Activated CD8-positive, alpha-beta memory T cell treated with anti-CD3 and anti-CD28 coated beads for 36 hours (primary cell): Measurements from ENCODE around the gene HIVEP1. TPM values are rescaled to one million over a fixed set of nuclear protein-coding genes. Genes with fewer than 3 reads are reported as not detected.

Experiments used
- CTCF ChIA-PET: fragments of 350-600 bp; sonication (Branson Sonifier 250); formaldehyde crosslinking; loops from one replicate; lab custom pipeline; 2021; ENCODE audit warnings: antibody characterized with exemption; lab: Charles Lee
- POLR2A ChIA-PET: fragments of 350-600 bp; sonication (Branson Sonifier 250); formaldehyde crosslinking; loops from one replicate; lab custom pipeline; 2021; ENCODE audit warnings: antibody characterized with exemption; lab: Charles Lee
- total RNA-seq, 2 experiments: library from RNA; stranded (reverse); gene quantifications; one replicate each; pipeline ENCODE4 v1.2.3, GENCODE V29; 2021

The HIVEP1 gene
- 10 to 100 TPM; 32.1 to 32.4 TPM for total RNA-seq

- POLR2A ChIA-PET: interaction anchor here (0.6 to 1.7 kb wide), 3 partner anchors 10 to 301 kb away, joined by 5 read pairs; no protein-coding TSS in a partner anchor
- CTCF ChIA-PET: no interaction called here
Observed at GRCh38 chr6:12012038-12012557, at the start of gene HIVEP1. Gene HIVEP1 (plus strand): TSS chr6:12012312. CDS start chr6:12015629, 3,317 bp downstream.

- ChIA-PET POLR2A (interaction anchor here (0.5 kb wide), 1 partner anchor 16 kb away, joined by 4 read pairs; no protein-coding TSS in a partner anchor), CTCF (no interaction called here)
Observed at GRCh38 chr6:11963756-11964500, 48.2 kb upstream of the HIVEP1 start.

- CTCF ChIA-PET: no interaction called here
- POLR2A ChIA-PET: no interaction called here
Observed at GRCh38 chr6:11964729-11965335, 47.3 kb upstream of the HIVEP1 start.

- CTCF ChIA-PET: interaction anchor here (1.1 kb wide), 1 partner anchor 18 kb away, joined by 3 read pairs; no protein-coding TSS in a partner anchor
- POLR2A ChIA-PET: no interaction called here
Observed at GRCh38 chr6:11965499-11965898, 46.6 kb upstream of the HIVEP1 start.

DNA sequence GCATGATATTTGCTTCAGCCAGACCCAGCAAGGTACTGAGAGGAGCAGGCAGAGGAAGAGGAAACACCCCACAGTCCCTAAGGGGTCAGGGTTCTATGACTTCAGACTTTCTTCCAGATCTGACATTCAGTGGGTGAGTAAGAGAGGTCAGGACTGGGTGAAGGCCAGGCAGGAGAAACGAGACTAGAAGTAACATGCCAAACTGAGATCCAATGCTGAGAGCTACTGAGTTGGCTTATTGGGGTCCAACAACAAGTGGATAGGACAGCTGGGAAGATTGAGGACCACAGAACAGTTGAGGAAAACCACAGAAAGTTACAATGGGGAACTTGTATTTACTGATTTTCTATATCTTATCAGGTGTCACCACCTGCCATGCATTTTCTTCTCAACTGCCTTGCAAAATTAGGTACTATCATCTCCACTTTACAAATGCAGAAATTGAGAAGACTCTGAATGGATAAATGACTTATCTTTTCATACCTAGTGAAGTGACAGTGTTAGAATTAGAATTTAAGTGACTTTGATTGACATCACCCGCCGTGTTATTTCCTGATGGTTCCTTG lies 43.8 kb upstream of the HIVEP1 start:
- CTCF ChIA-PET: no interaction called here
- POLR2A ChIA-PET: no interaction called here

DNA sequence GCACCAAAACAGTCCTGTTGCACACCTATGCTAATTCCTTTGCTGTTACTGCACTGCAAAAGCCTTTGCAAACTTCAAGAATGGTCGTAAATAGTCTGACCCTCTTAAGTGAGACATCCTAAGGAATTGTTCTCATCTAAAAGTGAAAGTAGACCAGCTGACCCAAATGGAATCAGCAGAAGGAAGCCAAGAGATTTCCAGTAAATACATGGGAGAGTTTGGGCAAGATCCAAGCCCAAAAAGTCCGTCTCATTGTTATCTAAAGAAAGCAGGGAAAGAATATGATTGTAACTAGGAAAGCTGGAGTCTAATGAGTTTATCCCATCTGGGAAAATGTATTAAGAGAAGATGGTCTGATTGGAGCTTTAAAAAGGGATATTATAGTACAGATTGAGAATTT lies 43.0 kb upstream of the HIVEP1 start:
- CTCF ChIA-PET: interaction anchor here (1.0 kb wide), 1 partner anchor 145 kb away, joined by 3 read pairs; no protein-coding TSS in a partner anchor
- POLR2A ChIA-PET: no interaction called here

GRCh38 chr6:11970114-11970513 lies 42.0 kb upstream of the HIVEP1 start:
- POLR2A ChIA-PET: no interaction called here
- CTCF ChIA-PET: no interaction called here

GRCh38 chr6:11971154-11971553 lies 41.0 kb upstream of the HIVEP1 start:
- CTCF ChIA-PET: no interaction called here
- POLR2A ChIA-PET: no interaction called here

DNA sequence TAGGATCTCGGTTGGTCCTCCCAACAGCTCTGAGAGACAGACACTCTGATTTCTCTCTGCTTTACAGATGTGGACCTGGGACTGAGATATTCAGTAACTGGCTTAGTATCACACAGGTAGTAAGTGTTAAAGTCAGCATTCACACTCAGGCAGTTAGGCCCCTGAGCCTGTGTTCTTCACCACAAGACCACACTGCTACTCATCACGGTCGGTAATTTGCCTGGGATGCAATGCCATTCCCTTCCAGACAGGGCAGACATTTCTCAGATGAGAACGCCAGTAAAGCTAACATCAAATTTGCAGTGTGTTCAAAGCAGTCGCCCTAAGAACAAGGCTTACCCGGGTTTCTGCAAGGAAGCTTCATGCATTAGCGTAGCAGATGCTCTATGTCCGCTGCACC lies 39.8 kb upstream of the HIVEP1 start:
- ChIA-PET POLR2A (no interaction called here), CTCF (no interaction called here)

GRCh38 chr6:11972806-11973205 lies 39.3 kb upstream of the HIVEP1 start:
- CTCF ChIA-PET: no interaction called here
- POLR2A ChIA-PET: no interaction called here

DNA sequence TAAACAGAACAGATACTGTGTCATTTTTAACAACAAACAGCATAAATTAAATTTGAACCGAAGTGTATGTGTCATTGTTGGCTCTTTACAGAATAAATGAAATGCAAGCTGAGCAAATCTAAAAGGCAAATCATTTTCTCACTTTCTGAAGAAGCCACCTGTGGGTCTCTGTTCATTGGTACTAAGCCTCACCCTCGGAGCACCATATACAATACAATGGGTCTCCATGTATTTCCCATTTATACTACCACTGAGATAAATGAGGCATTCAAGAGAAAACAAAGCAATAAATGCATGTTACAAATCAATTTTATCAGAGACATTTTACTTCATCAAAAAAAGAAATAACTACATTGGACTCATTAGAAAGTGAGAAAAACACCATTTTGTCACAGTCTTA lies 38.9 kb upstream of the HIVEP1 start:
- POLR2A ChIA-PET: no interaction called here
- CTCF ChIA-PET: no interaction called here

- POLR2A ChIA-PET: no interaction called here
- CTCF ChIA-PET: no interaction called here
Observed at GRCh38 chr6:11974089-11974488, 38.0 kb upstream of the HIVEP1 start.

- POLR2A ChIA-PET: no interaction called here
- CTCF ChIA-PET: no interaction called here
Observed at GRCh38 chr6:11975353-11975977, 36.6 kb upstream of the HIVEP1 start.

DNA sequence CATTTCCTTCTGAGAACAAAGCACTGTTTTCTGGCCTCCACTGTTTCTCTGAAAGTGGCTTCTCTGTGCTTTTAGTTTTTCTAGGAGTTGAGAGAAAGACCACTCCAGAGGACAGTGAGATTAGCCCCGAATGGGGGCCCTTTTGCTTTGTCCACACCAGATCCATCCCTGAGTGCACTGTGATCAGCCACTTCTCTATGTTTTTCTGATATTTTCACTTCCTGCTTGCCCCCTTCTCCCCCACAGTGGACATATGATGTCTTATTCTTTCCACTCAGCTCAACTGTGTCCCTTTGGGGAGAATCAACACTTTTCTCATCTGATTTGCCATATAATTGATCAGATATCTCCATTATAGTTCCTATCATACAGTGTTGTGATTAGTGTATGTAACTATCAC lies 35.6 kb upstream of the HIVEP1 start:
- CTCF ChIA-PET: no interaction called here
- POLR2A ChIA-PET: no interaction called here

- ChIA-PET POLR2A (no interaction called here), CTCF (no interaction called here)
Observed at GRCh38 chr6:11977193-11977592, 34.9 kb upstream of the HIVEP1 start.

- ChIA-PET POLR2A (no interaction called here), CTCF (no interaction called here)
Observed at GRCh38 chr6:11977738-11978137, 34.4 kb upstream of the HIVEP1 start.

GRCh38 chr6:11978169-11978987 lies 33.7 kb upstream of the HIVEP1 start:
- ChIA-PET POLR2A (no interaction called here), CTCF (no interaction called here)

DNA sequence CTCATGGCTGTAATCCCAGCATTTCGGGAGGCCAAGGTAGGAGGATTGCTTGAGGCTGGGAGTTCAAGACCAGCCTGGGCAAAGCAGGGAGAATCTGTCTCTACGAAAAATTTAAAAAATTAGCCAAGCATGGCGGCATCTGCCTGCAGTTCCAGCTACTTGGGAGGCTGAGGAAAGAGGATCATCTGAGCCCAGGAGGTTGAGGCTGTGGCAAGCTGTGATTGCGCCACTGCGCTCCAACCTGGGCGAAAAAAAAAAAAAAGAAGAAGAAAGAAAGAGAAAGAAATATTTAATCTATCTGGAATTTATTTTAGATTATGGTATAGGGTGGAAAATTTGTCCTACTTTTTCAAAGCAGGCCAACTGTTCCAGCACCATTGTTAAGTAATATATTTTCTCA lies 32.2 kb upstream of the HIVEP1 start:
- POLR2A ChIA-PET: interaction anchor here (0.7 kb wide), 1 partner anchor 16 kb away, joined by 4 read pairs; no protein-coding TSS in a partner anchor
- CTCF ChIA-PET: no interaction called here

DNA sequence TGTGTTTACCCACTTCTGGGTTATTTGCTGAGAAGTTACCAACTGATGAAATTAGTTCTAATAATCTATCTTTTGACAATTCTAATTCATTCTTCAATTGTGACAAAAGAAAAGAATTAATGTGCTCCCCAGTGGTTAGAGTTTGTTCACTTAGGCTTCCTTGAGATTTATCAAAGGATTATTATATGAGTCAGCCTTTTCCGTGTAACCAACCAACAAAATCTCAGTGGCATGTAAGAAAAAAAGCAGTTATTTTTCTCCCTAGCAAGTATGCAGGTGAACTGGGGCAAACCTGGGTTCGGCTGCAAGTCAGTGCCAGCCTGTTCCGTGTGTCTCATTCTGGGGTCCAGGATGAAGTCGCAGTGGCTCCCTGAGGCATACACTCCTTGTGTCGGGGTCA lies 28.8 kb upstream of the HIVEP1 start:
- POLR2A ChIA-PET: no interaction called here
- CTCF ChIA-PET: no interaction called here
